ENCODE results near the gene PARD3.

GRCh38 chr10:34637418-34637911 is 177.6 kb downstream of the PARD3 start:
- no peak for TF ChIP-seq EZH2 (IDR thresholded peaks at IDR 0.05; ENCODE audit: insufficient read depth, poor library complexity, severe bottlenecking)
- TF ChIP-seq EZH2phosphoT487 (IDR thresholded peaks at IDR 0.05; ENCODE audit: insufficient read depth, low read depth), result no peak
